Heart right ventricle (tissue), 16 donors: ENCODE results near the gene AIF1. TPM values are rescaled to one million over a fixed set of nuclear protein-coding genes. Genes with fewer than 3 reads are reported as not detected.

Experiments used
- ATAC-seq, 8 donors: fragments of 200-7000 bp; cut with Tn5 transposase; one replicate each; pipeline ENCODE4 v1.9.1; 2020; ENCODE audit warnings: mild to moderate bottlenecking in 8 of 8, moderate library complexity in 8 of 8, moderate number of reproducible peaks in 1 of 8
- DNase-seq, 2 donors: peaks; one replicate each; pipeline ENCODE4 v3.0.0-alpha.2; 2020
- H3K27ac ChIP-seq, 10 donors: fragments of 200-600 bp; sonication (generic) in 2 of 10; one replicate each; pipeline versions ENCODE4 v1.5.0 to v1.8.0; 2020 to 2022; ENCODE audit warnings: mild to moderate bottlenecking in 3 of 10
- H3K27me3 ChIP-seq, 7 donors: fragments of 200-600 bp; one replicate each; pipeline ENCODE4 v1.8.0; 2021 to 2022; ENCODE audit warnings: mild to moderate bottlenecking in 2 of 7
- H3K36me3 ChIP-seq, 9 donors: fragments of 200-600 bp; sonication (generic) in 1 of 9; one replicate each; pipeline versions ENCODE4 v1.5.0 to v1.8.0; 2020 to 2022; ENCODE audit warnings: mild to moderate bottlenecking in 2 of 9
- H3K4me1 ChIP-seq, 9 donors: fragments of 200-600 bp; sonication (generic) in 1 of 9; one replicate each; pipeline versions ENCODE4 v1.5.0 to v1.8.0; 2020 to 2022; ENCODE audit warnings: mild to moderate bottlenecking in 4 of 9
- H3K4me3 ChIP-seq, 10 donors: fragments of 200-600 bp; sonication (generic) in 2 of 10; one replicate each; pipeline versions ENCODE4 v1.5.0 to v1.8.0; 2020 to 2022; ENCODE audit warnings: mild to moderate bottlenecking in 7 of 10, moderate library complexity in 2 of 10
- H3K9me3 ChIP-seq, 11 donors: fragments of 200-600 bp in 10 of 11; sonication (generic) in 2 of 11; one replicate each; pipeline versions ENCODE4 v1.5.0 to v1.8.0; 2013 to 2022; ENCODE audit warnings: mild to moderate bottlenecking in 2 of 11, control low read depth in 1 of 11, moderate library complexity in 1 of 11
- CTCF ChIP-seq, 9 donors: fragments of 200-600 bp; sonication (generic) in 2 of 9; IDR thresholded peaks; one replicate each; pipeline versions ENCODE4 v1.5.0 to v1.8.0; 2021 to 2022; ENCODE audit warnings: antibody characterized with exemption in 9 of 9, mild to moderate bottlenecking in 5 of 9, moderate library complexity in 1 of 9
- WGBS, 2 donors: extraction: QIAGEN DNeasy Blood & Tissue Kit; methylation state at CpG; one replicate each; pipeline ENCODE4 v1.1.7; 2013; ENCODE audit warnings: inconsistent platforms in 1 of 2; 5-methylcytosine and 5-hydroxymethylcytosine counted together
- intact Hi-C, 10 donors: fragments of 100-400 bp; cut with DNase I; formaldehyde crosslinking; loops; one replicate each; pipeline versions ENCODE4 v1.11.1 to v1.14.2; 2022
- polyA plus RNA-seq, 2 donors: library from polyadenylated mRNA; stranded (reverse); fragments of 200-250 nt; gene quantifications; one replicate each; pipeline ENCODE4 v1.2.3, GENCODE V29; 2013
- total RNA-seq, 10 donors: library from RNA; stranded (reverse); fragmentation: NEBNext Ultra II Directional in 3 of 10; extraction: Animal tissue kit (Norgen Biotek cat#: 25700) in 3 of 10; gene quantifications; one replicate each; pipeline versions ENCODE4 v1.2.1 to v1.2.4, GENCODE V29; 2021 to 2023
- donor health status: Arrhythmogenic right ventricular cardiomyopathy.
- donor health status: ischemic (EF 13 %, LVEDD 7.1; RV severe dilation, severe dysfunction).
- donor health status: healthy with polysubstance abuse.
- donor health status: DM: no; HTN: yes; CAD: no.
- donor health status: DM: no; HTN: no; CAD: no.
- donor health status: ischemic (EF 25% LVEDD 6.9; RV normal size, moderate dysfunction).
- donor health status: ischemic (EF 25% LVEDD 5.7; RV mildly dilated, moderate dysfunction).
- donor health status: healthy.
- donor health status: DM: yes; HTN: yes; CAD: no.
- donor health status: Ischemic cardiomyopathy.
- donor health status: ischemic (EF 35%, LVEDD 5.7; RV mildly dilated, moderate dysfunction).
- donor health status: nonischemic (EF 11% LVEDD 7.7; RV severe dilation, severe dysfunction).
- donor health status: DM: yes; HTN: yes; CAD: no.
- donor health status: PGD.
- donor health status: ischemic (EF 29% LVEDD 5.4; RV normal size, mild dysfunction).
- donor health status: nonischemic (EF 23%, LVEDD 6.1; RV moderate dilation, normal function).

The AIF1 gene
- total and polyA plus RNA-seq, 12 donors, result 2.8 to 62.1 (median 7.8) TPM

GRCh38 chr6:31576897-31577578 lies 38.0 kb upstream of the AIF1 start:
- peaks cover 0 to 60% (median 12%) of the 10 kb centered on the region in 9 donors for H3K4me1 ChIP-seq
- 88 to 89% methylated on average over 19 of the region's 19 CpGs for WGBS, 2 donors

GRCh38 chr6:31577579-31577966 lies 37.5 kb upstream of the AIF1 start:
- DNase-seq (no peak), ATAC-seq (no peak)
- WGBS, 2 donors, result 83% methylated on average over 3 of the region's 3 CpGs
- Histone ChIP-seq H3K27ac (peak overlapping the region in 2 of 10 donors; percentile 29 to 90), H3K27me3 (no peaks in the 10 kb centered on the region), H3K9me3 (no peaks in the 10 kb centered on the region), H3K36me3 (peaks cover 0 to 19% (median 0%) of the 10 kb centered on the region in 9 donors), H3K4me3 (peak overlapping the region in 1 of 10 donors; percentile 65), H3K4me1 (peaks cover 0 to 65% (median 17%) of the 10 kb centered on the region in 9 donors)
- TF ChIP-seq CTCF (IDR thresholded peaks at IDR 0.05), result no peak
- intact Hi-C loops, result no loop called here

More at GRCh38 chr6:31576897-31577578, 38.0 kb upstream of the AIF1 start:
- no peak for ATAC-seq
- H3K27ac ChIP-seq, result peak overlapping the region in 2 of 10 donors; percentile 29 to 90
- intact Hi-C loops, result no loop called here
- no peaks in the 10 kb centered on the region for H3K9me3 ChIP-seq
- DNase-seq, result no peak
- no peak for TF ChIP-seq CTCF (IDR thresholded peaks at IDR 0.05)
- H3K4me3 ChIP-seq, result peak overlapping the region in 3 of 10 donors; percentile 3 to 65 (median 59)
- peaks cover 0 to 2% (median 0%) of the 10 kb centered on the region in 7 donors for H3K27me3 ChIP-seq
- peaks cover 0 to 19% (median 0%) of the 10 kb centered on the region in 9 donors for H3K36me3 ChIP-seq

DNA sequence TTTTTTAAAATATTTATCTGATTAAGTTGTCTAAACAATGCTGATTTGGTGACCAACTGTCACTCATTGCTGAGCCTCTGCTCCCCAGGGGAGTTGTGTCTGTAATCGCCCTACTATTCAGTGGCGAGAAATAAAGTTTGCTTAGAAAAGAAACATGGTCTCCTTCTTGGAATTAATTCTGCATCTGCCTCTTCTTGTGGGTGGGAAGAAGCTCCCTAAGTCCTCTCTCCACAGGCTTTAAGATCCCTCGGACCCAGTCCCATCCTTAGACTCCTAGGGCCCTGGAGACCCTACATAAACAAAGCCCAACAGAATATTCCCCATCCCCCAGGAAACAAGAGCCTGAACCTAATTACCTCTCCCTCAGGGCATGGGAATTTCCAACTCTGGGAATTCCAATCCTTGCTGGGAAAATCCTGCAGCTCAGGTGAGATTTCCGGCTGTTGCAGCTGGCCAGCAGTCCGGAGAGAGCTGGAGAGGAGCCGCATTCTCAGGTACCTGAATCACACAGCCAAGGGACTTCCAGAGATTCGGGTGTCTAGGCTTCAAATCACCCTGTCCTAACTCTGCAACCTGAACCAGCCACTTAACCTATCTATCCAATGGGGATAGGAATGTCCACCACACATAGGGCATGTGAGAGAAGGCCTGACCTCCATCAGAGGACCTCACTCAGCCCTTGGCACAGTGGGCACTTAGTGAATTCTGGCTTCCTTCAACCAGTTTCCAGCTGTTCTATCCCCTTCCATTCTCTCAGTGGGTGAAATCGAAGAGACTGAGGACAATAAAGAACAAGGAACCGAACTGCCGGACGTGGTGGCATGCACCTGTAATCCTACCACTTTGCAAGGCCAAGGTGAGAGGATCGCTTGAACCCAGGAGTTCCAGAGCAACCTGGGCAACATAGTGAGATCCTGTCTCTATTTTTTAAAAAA lies 36.6 kb upstream of the AIF1 start:
- Histone ChIP-seq H3K9me3 (no peaks in the 10 kb centered on the region), H3K4me1 (peaks cover 0 to 70% (median 18%) of the 10 kb centered on the region in 9 donors), H3K27me3 (no peaks in the 10 kb centered on the region), H3K27ac (peak overlapping the region in 2 of 10 donors; percentile 21 to 90), H3K36me3 (peaks cover 0 to 19% (median 0%) of the 10 kb centered on the region in 9 donors), H3K4me3 (peak overlapping the region in 1 of 10 donors; percentile 65)
- 79% methylated on average over 12 of the region's 12 CpGs for WGBS, 2 donors
- no peak for TF ChIP-seq CTCF (IDR thresholded peaks at IDR 0.05)
- DNase-seq (no peak), ATAC-seq (no peak)
- intact Hi-C loops, result no loop called here

- peaks cover 0 to 19% (median 0%) of the 10 kb centered on the region in 9 donors for H3K36me3 ChIP-seq
- no peak for DNase-seq
- no peak overlapping the region for H3K4me3 ChIP-seq
- H3K9me3 ChIP-seq, result no peaks in the 10 kb centered on the region
- 90 to 94% methylated on average over 3 of the region's 3 CpGs for WGBS, 2 donors
- ATAC-seq, result no peak
- no peaks in the 10 kb centered on the region for H3K27me3 ChIP-seq
- peak overlapping the region in 1 of 10 donors; percentile 3 for H3K27ac ChIP-seq
- peaks cover 0 to 76% (median 18%) of the 10 kb centered on the region in 9 donors for H3K4me1 ChIP-seq
- intact Hi-C loops, result no loop called here
- no peak for TF ChIP-seq CTCF (IDR thresholded peaks at IDR 0.05)
These were observed 35.9 kb upstream of the AIF1 start for GRCh38 chr6:31579119-31579505.
